ENCODE measurements around the gene IGFBP5.

- TF ChIP-seq, protein P1, sequence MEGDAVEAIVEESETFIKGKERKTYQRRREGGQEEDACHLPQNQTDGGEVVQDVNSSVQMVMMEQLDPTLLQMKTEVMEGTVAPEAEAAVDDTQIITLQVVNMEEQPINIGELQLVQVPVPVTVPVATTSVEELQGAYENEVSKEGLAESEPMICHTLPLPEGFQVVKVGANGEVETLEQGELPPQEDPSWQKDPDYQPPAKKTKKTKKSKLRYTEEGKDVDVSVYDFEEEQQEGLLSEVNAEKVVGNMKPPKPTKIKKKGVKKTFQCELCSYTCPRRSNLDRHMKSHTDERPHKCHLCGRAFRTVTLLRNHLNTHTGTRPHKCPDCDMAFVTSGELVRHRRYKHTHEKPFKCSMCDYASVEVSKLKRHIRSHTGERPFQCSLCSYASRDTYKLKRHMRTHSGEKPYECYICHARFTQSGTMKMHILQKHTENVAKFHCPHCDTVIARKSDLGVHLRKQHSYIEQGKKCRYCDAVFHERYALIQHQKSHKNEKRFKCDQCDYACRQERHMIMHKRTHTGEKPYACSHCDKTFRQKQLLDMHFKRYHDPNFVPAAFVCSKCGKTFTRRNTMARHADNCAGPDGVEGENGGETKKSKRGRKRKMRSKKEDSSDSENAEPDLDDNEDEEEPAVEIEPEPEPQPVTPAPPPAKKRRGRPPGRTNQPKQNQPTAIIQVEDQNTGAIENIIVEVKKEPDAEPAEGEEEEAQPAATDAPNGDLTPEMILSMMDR (IDR thresholded peaks at IDR 0.05; ENCODE audit: low read depth, low read length, poor library complexity, severe bottlenecking): no peak
- TF ChIP-seq EZH2phosphoT487 (IDR thresholded peaks at IDR 0.05; ENCODE audit: borderline replicate concordance, low read length): no peak
Observed at GRCh38 chr2:216665242-216665641, 30.1 kb downstream of the IGFBP5 start.

All from DOHH2 (cell line).